HepG2 (cell line): ENCODE results near the gene LTB4R2. TPM values are rescaled to one million over a fixed set of nuclear protein-coding genes. Genes with fewer than 3 reads are reported as not detected.

ENCODE experiments used
- ATM ChIP-seq: fragments of 450-650 bp; IDR thresholded peaks from 2 replicates; pipeline ENCODE4 v1.7.1; 2017; ENCODE audit warnings: mild to moderate bottlenecking, borderline replicate concordance
- BCL3 ChIP-seq: sonication (generic); formaldehyde crosslinking; IDR thresholded peaks from 2 replicates; pipeline ENCODE4 v1.5.1; 2020; ENCODE audit warnings: mild to moderate bottlenecking, missing genetic modification reagents, moderate library complexity
- BRD4 ChIP-seq: sonication (generic); formaldehyde crosslinking; IDR thresholded peaks from 2 replicates; pipeline ENCODE4 v1.4.0; 2020; ENCODE audit warnings: missing genetic modification reagents
- FOXM1 ChIP-seq: sonication (generic); formaldehyde crosslinking; IDR thresholded peaks from 2 replicates; pipeline ENCODE4 v1.5.0; 2020; ENCODE audit warnings: missing genetic modification reagents
- HDAC2 ChIP-seq: sonication (generic); formaldehyde crosslinking; IDR thresholded peaks from 2 replicates; pipeline ENCODE4 v1.4.0; 2020; ENCODE audit warnings: missing genetic modification reagents
- IKZF4 ChIP-seq: sonication (generic); formaldehyde crosslinking; IDR thresholded peaks from 2 replicates; pipeline ENCODE4 v1.5.1; 2020; ENCODE audit warnings: borderline replicate concordance, mild to moderate bottlenecking, low read depth, missing genetic modification reagents; ENCODE audit errors: not compliant biosample characterization
- KDM5B ChIP-seq: sonication (generic); formaldehyde crosslinking; IDR thresholded peaks from 2 replicates; pipeline ENCODE4 v1.4.0; 2020; ENCODE audit warnings: missing genetic modification reagents, mild to moderate bottlenecking, borderline replicate concordance
- MED1 ChIP-seq: sonication (generic); formaldehyde crosslinking; IDR thresholded peaks from 2 replicates; pipeline ENCODE4 v1.4.0; 2020; ENCODE audit warnings: missing genetic modification reagents
- MEF2D ChIP-seq: sonication (generic); formaldehyde crosslinking; IDR thresholded peaks from 2 replicates; pipeline ENCODE4 v1.5.1; 2020; ENCODE audit warnings: mild to moderate bottlenecking, missing genetic modification reagents
- NAIF1 ChIP-seq: sonication (generic); formaldehyde crosslinking; IDR thresholded peaks from 2 replicates; pipeline ENCODE4 v1.5.0; 2020; ENCODE audit warnings: mild to moderate bottlenecking, missing genetic modification reagents, borderline replicate concordance
- PBX2 ChIP-seq: IDR thresholded peaks from 2 replicates; pipeline ENCODE4 v1.6.1; 2016; ENCODE audit warnings: control low read depth
- RBAK ChIP-seq: sonication (generic); formaldehyde crosslinking; IDR thresholded peaks from 2 replicates; pipeline ENCODE4 v1.5.1; 2020; ENCODE audit warnings: mild to moderate bottlenecking, missing genetic modification reagents
- SP1 ChIP-seq, 2 experiments: fragments of 450-650 bp in 1 of 2; sonication (generic) in 1 of 2; formaldehyde crosslinking in 1 of 2; IDR thresholded peaks; 2 replicates each; pipeline versions ENCODE4 v1.4.0 to v1.6.1; 2016 to 2020; ENCODE audit warnings: missing genetic modification reagents in 1 of 2
- THAP8 ChIP-seq: sonication (generic); formaldehyde crosslinking; IDR thresholded peaks from 2 replicates; pipeline ENCODE4 v1.5.1; 2020; ENCODE audit warnings: missing genetic modification reagents, mild to moderate bottlenecking, borderline replicate concordance
- ZEB1 ChIP-seq: IDR thresholded peaks from 2 replicates; pipeline ENCODE4 v1.6.1; 2012; ENCODE audit warnings: mild to moderate bottlenecking, low read depth, inconsistent platforms; ENCODE audit not compliant: insufficient replicate concordance
- ZMAT3 ChIP-seq: sonication (generic); formaldehyde crosslinking; conservative IDR thresholded peaks from 2 replicates; pipeline ENCODE4 v1.7.0; 2021; ENCODE audit warnings: missing genetic modification reagents
- ZNF160 ChIP-seq: sonication (generic); formaldehyde crosslinking; IDR thresholded peaks from 2 replicates; pipeline ENCODE4 v1.8.0; 2022; ENCODE audit warnings: mild to moderate bottlenecking, inconsistent platforms, missing genetic modification reagents
- ZNF207 ChIP-seq: fragments of 450-650 bp; IDR thresholded peaks from 2 replicates; pipeline ENCODE4 v1.6.1; 2016; ENCODE audit warnings: antibody characterized with exemption, borderline replicate concordance
- ZNF326 ChIP-seq: sonication (generic); formaldehyde crosslinking; IDR thresholded peaks from 2 replicates; pipeline ENCODE4 v1.4.0; 2020; ENCODE audit warnings: missing genetic modification reagents, borderline replicate concordance
- ZNF33A ChIP-seq: sonication (generic); formaldehyde crosslinking; IDR thresholded peaks from 2 replicates; pipeline ENCODE4 v1.5.1; 2020; ENCODE audit warnings: missing genetic modification reagents, mild to moderate bottlenecking, moderate library complexity, borderline replicate concordance
- ZNF672 ChIP-seq: sonication (generic); formaldehyde crosslinking; IDR thresholded peaks from 2 replicates; pipeline ENCODE4 v1.8.1; 2022; ENCODE audit warnings: missing genetic modification reagents
- ZNF772 ChIP-seq: sonication (generic); formaldehyde crosslinking; IDR thresholded peaks from 2 replicates; pipeline ENCODE4 v1.5.0; 2020; ENCODE audit warnings: mild to moderate bottlenecking, missing genetic modification reagents
- ZSCAN9 ChIP-seq: IDR thresholded peaks from 2 replicates; pipeline ENCODE4 v1.6.1; 2016; ENCODE audit warnings: borderline replicate concordance
- polyA plus RNA-seq, 8 experiments: library from polyadenylated mRNA; depleted of rRNA in 3 of 8; stranded (reverse) in 7 of 8; unstranded in 1 of 8; fragments of >200 nt; fragmentation: Illumina TruSeq in 4 of 8; extraction: Trizol in 4 of 8; gene quantifications; 2 replicates each; pipeline versions ENCODE4 v1.2.1 to v1.2.3, GENCODE V29; 2011 to 2016; ENCODE audit warnings: low read depth in 4 of 8, missing spikeins in 1 of 8, mixed read lengths in 1 of 8; ENCODE audit not compliant: insufficient read depth in 1 of 8
- total RNA-seq, 5 experiments: library from RNA; depleted of rRNA; stranded (reverse); fragments of >200 nt; fragmentation: Illumina TruSeq; extraction: Trizol; gene quantifications; 2 replicates each; pipeline ENCODE4 v1.2.3, GENCODE V29; 2016; ENCODE audit warnings: low read depth in 1 of 5
- TF ChIP-seq, protein P1 (sequence below): sonication (generic); formaldehyde crosslinking; IDR thresholded peaks from 2 replicates; pipeline ENCODE4 v1.5.0; 2020; ENCODE audit warnings: mild to moderate bottlenecking, missing genetic modification reagents
- TF ChIP-seq, protein P2 (sequence below): sonication (generic); formaldehyde crosslinking; IDR thresholded peaks from 2 replicates; pipeline ENCODE4 v1.8.0; 2022; ENCODE audit warnings: mild to moderate bottlenecking, missing genetic modification reagents

LTB4R2 gene
- total and polyA plus RNA-seq, 2 of the 13 experiments (the other 11 are each of a cell fraction or from before 2014, with no cell fraction given) = 3.9 to 6.9 TPM

DNA sequence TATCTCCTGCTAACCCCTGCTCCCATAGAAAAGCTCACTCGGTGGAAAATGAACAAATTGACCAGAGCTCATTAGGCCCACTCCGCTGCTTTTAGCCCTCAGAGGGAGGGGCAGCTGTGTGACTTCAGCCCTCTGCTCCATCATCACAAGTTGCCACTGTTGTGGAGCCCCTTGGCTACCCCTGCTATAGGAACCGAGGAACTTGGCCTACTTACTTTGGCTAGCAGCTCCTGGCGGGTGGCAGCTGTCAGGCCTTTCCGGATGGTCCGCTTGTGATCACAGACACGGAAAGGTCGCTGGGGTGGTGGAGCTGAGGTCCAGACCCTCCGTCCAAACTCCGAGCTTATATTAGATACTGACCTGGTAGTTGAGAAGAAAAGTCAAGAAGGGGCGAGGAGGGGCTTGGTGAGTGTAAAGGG, 2.8 kb upstream of the LTB4R2 start (continued):
- TF ChIP-seq ZMAT3 (CRISPR knock-in tag) (no peak), IKZF4 (CRISPR knock-in tag) (no peak), KDM5B (no peak), BRD4 (CRISPR knock-in tag) (0 out of 2 replicates have a peak, but pooled peaks have one; percentile 59), MED1 (CRISPR knock-in tag) (no peak), NAIF1 (CRISPR knock-in tag) (no peak), SP1 (IDR thresholded peaks at IDR 0.05) (no peak), SP1 (CRISPR knock-in tag; IDR thresholded peaks at IDR 0.05) (no peak), FOXM1 (CRISPR knock-in tag) (no peak), MEF2D (CRISPR knock-in tag) (no peak), BCL3 (CRISPR knock-in tag) (no peak), HDAC2 (CRISPR knock-in tag) (no peak), ZNF672 (CRISPR knock-in tag) (no peak), ZNF33A (CRISPR knock-in tag) (no peak), ZNF160 (CRISPR knock-in tag) (peak; percentile 8; the same call in 1 of the 2 replicates), ZNF207 (no peak), ZSCAN9 (CRISPR knock-in tag) (no peak), RBAK (CRISPR knock-in tag) (no peak), ZEB1 (no peak), PBX2 (CRISPR knock-in tag) (no peak), ZNF772 (CRISPR knock-in tag) (no peak), ATM (no peak), ZNF326 (CRISPR knock-in tag) (no peak), THAP8 (CRISPR knock-in tag) (no peak)
- TF ChIP-seq, protein P1, sequence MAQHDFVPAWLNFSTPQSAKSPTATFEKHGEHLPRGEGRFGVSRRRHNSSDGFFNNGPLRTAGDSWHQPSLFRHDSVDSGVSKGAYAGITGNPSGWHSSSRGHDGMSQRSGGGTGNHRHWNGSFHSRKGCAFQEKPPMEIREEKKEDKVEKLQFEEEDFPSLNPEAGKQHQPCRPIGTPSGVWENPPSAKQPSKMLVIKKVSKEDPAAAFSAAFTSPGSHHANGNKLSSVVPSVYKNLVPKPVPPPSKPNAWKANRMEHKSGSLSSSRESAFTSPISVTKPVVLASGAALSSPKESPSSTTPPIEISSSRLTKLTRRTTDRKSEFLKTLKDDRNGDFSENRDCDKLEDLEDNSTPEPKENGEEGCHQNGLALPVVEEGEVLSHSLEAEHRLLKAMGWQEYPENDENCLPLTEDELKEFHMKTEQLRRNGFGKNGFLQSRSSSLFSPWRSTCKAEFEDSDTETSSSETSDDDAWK (CRISPR knock-in tag) = no peak
- TF ChIP-seq, protein P2, sequence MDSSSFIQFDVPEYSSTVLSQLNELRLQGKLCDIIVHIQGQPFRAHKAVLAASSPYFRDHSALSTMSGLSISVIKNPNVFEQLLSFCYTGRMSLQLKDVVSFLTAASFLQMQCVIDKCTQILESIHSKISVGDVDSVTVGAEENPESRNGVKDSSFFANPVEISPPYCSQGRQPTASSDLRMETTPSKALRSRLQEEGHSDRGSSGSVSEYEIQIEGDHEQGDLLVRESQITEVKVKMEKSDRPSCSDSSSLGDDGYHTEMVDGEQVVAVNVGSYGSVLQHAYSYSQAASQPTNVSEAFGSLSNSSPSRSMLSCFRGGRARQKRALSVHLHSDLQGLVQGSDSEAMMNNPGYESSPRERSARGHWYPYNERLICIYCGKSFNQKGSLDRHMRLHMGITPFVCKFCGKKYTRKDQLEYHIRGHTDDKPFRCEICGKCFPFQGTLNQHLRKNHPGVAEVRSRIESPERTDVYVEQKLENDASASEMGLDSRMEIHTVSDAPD (CRISPR knock-in tag) = no peak
